ENCODE data around the gene NFKBIZ.

DNA sequence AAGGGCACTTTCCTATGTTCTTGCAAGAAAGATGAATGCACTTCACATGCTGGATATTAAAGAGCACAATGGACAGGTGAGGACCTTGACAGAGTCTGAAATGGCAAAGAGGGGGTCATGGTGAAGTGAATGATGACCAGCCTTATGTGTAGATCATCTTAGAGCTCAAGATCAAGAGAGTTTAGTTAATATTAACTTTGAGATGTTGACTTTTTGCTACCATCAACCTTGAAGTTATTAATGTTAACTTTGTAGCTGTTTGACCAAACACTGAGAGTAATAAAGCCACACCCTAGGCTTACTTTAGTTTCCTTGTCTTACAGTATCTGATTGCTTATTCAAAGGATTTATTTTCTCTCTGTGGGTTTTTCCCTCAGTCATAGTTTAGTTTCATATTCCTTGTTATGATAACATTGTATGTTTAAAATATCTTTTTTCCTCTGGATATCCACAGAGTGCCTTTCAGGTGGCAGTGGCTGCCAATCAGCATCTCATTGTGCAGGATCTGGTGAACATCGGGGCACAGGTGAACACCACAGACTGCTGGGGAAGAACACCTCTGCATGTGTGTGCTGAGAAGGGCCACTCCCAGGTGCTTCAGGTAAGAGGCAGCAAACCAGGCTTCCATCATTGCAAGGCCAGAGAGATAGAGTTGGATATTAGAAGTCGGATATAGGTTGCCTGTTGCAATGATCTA is 5.4 kb downstream of the NFKBIZ start:
- TF ChIP-seq POLR2A (IDR thresholded peaks at IDR 0.05), result no peak
- TF ChIP-seq, protein P1, sequence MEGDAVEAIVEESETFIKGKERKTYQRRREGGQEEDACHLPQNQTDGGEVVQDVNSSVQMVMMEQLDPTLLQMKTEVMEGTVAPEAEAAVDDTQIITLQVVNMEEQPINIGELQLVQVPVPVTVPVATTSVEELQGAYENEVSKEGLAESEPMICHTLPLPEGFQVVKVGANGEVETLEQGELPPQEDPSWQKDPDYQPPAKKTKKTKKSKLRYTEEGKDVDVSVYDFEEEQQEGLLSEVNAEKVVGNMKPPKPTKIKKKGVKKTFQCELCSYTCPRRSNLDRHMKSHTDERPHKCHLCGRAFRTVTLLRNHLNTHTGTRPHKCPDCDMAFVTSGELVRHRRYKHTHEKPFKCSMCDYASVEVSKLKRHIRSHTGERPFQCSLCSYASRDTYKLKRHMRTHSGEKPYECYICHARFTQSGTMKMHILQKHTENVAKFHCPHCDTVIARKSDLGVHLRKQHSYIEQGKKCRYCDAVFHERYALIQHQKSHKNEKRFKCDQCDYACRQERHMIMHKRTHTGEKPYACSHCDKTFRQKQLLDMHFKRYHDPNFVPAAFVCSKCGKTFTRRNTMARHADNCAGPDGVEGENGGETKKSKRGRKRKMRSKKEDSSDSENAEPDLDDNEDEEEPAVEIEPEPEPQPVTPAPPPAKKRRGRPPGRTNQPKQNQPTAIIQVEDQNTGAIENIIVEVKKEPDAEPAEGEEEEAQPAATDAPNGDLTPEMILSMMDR (IDR thresholded peaks at IDR 0.05), result no peak

All from prostate gland (tissue), 2 donors.